Astrocyte (in vitro differentiated cells and primary cell): ENCODE measurements around the gene LYPD6B. TPM values are rescaled to one million over a fixed set of nuclear protein-coding genes. Genes with fewer than 3 reads are reported as not detected.

Experiments
- DNase-seq: peaks from one replicate; pipeline ENCODE4 v3.0.0-alpha.2; 2010; ENCODE audit warnings: low read depth
- FAIRE-seq: peaks from 2 replicates; lab custom pipeline; 2011; peaks lifted over from hg19 to GRCh38; lab: Jason Lieb, UNC
- H2AFZ ChIP-seq: 2 replicates; pipeline ENCODE4 v1.6.0; 2012; ENCODE audit warnings: low read depth, low read length, inconsistent platforms
- H3K27ac ChIP-seq: 2 replicates; pipeline ENCODE4 v1.5.1; 2011; ENCODE audit warnings: low read depth, low read length, inconsistent platforms
- H3K27me3 ChIP-seq: 2 replicates; pipeline ENCODE4 v1.6.0; 2011; ENCODE audit warnings: low read length, inconsistent platforms; ENCODE audit not compliant: insufficient read depth
- H3K36me3 ChIP-seq: 2 replicates; pipeline ENCODE4 v1.5.1; 2011; ENCODE audit warnings: low read length, inconsistent platforms; ENCODE audit not compliant: insufficient read depth
- H3K4me1 ChIP-seq: 2 replicates; pipeline ENCODE4 v1.5.1; 2011; ENCODE audit warnings: low read length, inconsistent platforms; ENCODE audit not compliant: insufficient read depth
- H3K4me2 ChIP-seq: 2 replicates; pipeline ENCODE4 v1.6.0; 2012; ENCODE audit warnings: low read length, inconsistent platforms
- H3K4me3 ChIP-seq: 2 replicates; pipeline ENCODE4 v1.5.1; 2011; ENCODE audit warnings: low read depth, mild to moderate bottlenecking, low read length, inconsistent platforms; ENCODE audit not compliant: insufficient read depth
- H3K79me2 ChIP-seq: 2 replicates; pipeline ENCODE4 v1.6.0; 2012; ENCODE audit warnings: mild to moderate bottlenecking, low read length, inconsistent platforms; ENCODE audit not compliant: insufficient read depth
- H3K9ac ChIP-seq: 2 replicates; pipeline ENCODE4 v1.6.0; 2012; ENCODE audit warnings: mild to moderate bottlenecking, low read length, inconsistent platforms
- H3K9me3 ChIP-seq: 2 replicates; pipeline ENCODE4 v1.5.1; 2012; ENCODE audit warnings: low read depth, mild to moderate bottlenecking, low read length, inconsistent platforms; ENCODE audit not compliant: insufficient read depth
- H4K20me1 ChIP-seq: 2 replicates; pipeline ENCODE4 v1.6.0; 2012; ENCODE audit warnings: low read length, inconsistent platforms; ENCODE audit not compliant: insufficient read depth
- H3K27ac Mint-ChIP-seq: one replicate; pipeline ENCODE4 v1.8.0; 2021; ENCODE audit warnings: mild to moderate bottlenecking, mixed read lengths; ENCODE audit not compliant: unreplicated experiment
- H3K27me3 Mint-ChIP-seq: one replicate; pipeline ENCODE4 v1.8.0; 2021; ENCODE audit warnings: low read depth, mixed read lengths; ENCODE audit not compliant: unreplicated experiment
- H3K36me3 Mint-ChIP-seq: one replicate; pipeline ENCODE4 v1.8.0; 2021; ENCODE audit warnings: low read depth, mixed read lengths; ENCODE audit not compliant: unreplicated experiment
- H3K4me1 Mint-ChIP-seq: one replicate; pipeline ENCODE4 v1.8.0; 2021; ENCODE audit warnings: low read depth, mixed read lengths; ENCODE audit not compliant: unreplicated experiment
- H3K4me3 Mint-ChIP-seq: one replicate; pipeline ENCODE4 v1.8.0; 2021; ENCODE audit warnings: mild to moderate bottlenecking, moderate library complexity, mixed read lengths; ENCODE audit not compliant: unreplicated experiment
- H3K9me3 Mint-ChIP-seq: one replicate; pipeline ENCODE4 v1.8.0; 2021; ENCODE audit warnings: mild to moderate bottlenecking, mixed read lengths; ENCODE audit not compliant: unreplicated experiment
- CTCF ChIP-seq: IDR thresholded peaks from 2 replicates; pipeline ENCODE4 v1.5.1; 2011; ENCODE audit warnings: low read depth, mild to moderate bottlenecking, inconsistent platforms, low read length, moderate library complexity; ENCODE audit not compliant: insufficient read depth
- EZH2 ChIP-seq: IDR thresholded peaks from 2 replicates; pipeline ENCODE4 v1.6.1; 2012; ENCODE audit warnings: mild to moderate bottlenecking, low read length, inconsistent platforms; ENCODE audit not compliant: insufficient read depth
- total RNA-seq: library from RNA; stranded (reverse); gene quantifications from 2 replicates; pipeline ENCODE4 v1.2.1, GENCODE V29; 2021

LYPD6B gene
- total RNA-seq, 1 donor from 2014 or later: 1.2 TPM

- no peak overlapping the region for H3K4me3 ChIP-seq
- H3K9ac ChIP-seq: no peak overlapping the region
- peaks cover 2% of the 10 kb centered on the region for H3K27me3 ChIP-seq
- Mint-ChIP-seq H3K4me3 (no peak overlapping the region), H3K36me3 (no peaks in the 10 kb centered on the region), H3K27ac (no peak overlapping the region), H3K9me3 (no peaks in the 10 kb centered on the region), H3K4me1 (peaks cover 6% of the 10 kb centered on the region), H3K27me3 (peaks cover 6% of the 10 kb centered on the region)
- TF ChIP-seq CTCF (no peak), EZH2 (no peak)
- DNase-seq (no peak), FAIRE-seq (no peak)
- no peaks in the 10 kb centered on the region for H3K36me3 ChIP-seq
- no peaks in the 10 kb centered on the region for H3K4me1 ChIP-seq
- H2AFZ ChIP-seq: no peak overlapping the region
- no peak overlapping the region for H3K27ac ChIP-seq
- H4K20me1 ChIP-seq: no peaks in the 10 kb centered on the region
- H3K4me2 ChIP-seq: no peak overlapping the region
- no peaks in the 10 kb centered on the region for H3K79me2 ChIP-seq
- no peaks in the 10 kb centered on the region for H3K9me3 ChIP-seq
These were observed 9.6 kb upstream of the LYPD6B start for GRCh38 chr2:149028891-149029290.

GRCh38 chr2:149029307-149029965, 9.1 kb upstream of the LYPD6B start:
- Mint-ChIP-seq H3K36me3 (no peaks in the 10 kb centered on the region), H3K9me3 (no peaks in the 10 kb centered on the region), H3K4me3 (no peak overlapping the region), H3K27me3 (peaks cover 8% of the 10 kb centered on the region), H3K4me1 (peaks cover 6% of the 10 kb centered on the region), H3K27ac (no peak overlapping the region)
- no peaks in the 10 kb centered on the region for H3K9me3 ChIP-seq
- no peak overlapping the region for H3K9ac ChIP-seq
- FAIRE-seq (no peak), DNase-seq (no peak)
- H2AFZ ChIP-seq: no peak overlapping the region
- H3K79me2 ChIP-seq: no peaks in the 10 kb centered on the region
- no peaks in the 10 kb centered on the region for H3K4me1 ChIP-seq
- TF ChIP-seq CTCF: no peak
- no peak for TF ChIP-seq EZH2
- H3K4me2 ChIP-seq: no peak overlapping the region
- H3K27me3 ChIP-seq: no peaks in the 10 kb centered on the region
- no peaks in the 10 kb centered on the region for H4K20me1 ChIP-seq
- no peak overlapping the region for H3K4me3 ChIP-seq
- no peak overlapping the region for H3K27ac ChIP-seq
- H3K36me3 ChIP-seq: no peaks in the 10 kb centered on the region

- Mint-ChIP-seq H3K36me3 (no peaks in the 10 kb centered on the region), H3K27ac (no peak overlapping the region), H3K27me3 (peaks cover 12% of the 10 kb centered on the region), H3K4me1 (peaks cover 6% of the 10 kb centered on the region), H3K4me3 (no peak overlapping the region), H3K9me3 (no peaks in the 10 kb centered on the region)
- H3K79me2 ChIP-seq: no peaks in the 10 kb centered on the region
- H3K4me3 ChIP-seq: no peak overlapping the region
- no peaks in the 10 kb centered on the region for H3K36me3 ChIP-seq
- TF ChIP-seq CTCF: no peak
- no peaks in the 10 kb centered on the region for H3K27me3 ChIP-seq
- DNase-seq (no peak), FAIRE-seq (no peak)
- no peak overlapping the region for H3K9ac ChIP-seq
- H3K4me2 ChIP-seq: no peak overlapping the region
- no peaks in the 10 kb centered on the region for H3K4me1 ChIP-seq
- H3K27ac ChIP-seq: no peak overlapping the region
- H2AFZ ChIP-seq: no peak overlapping the region
- H3K9me3 ChIP-seq: no peaks in the 10 kb centered on the region
- H4K20me1 ChIP-seq: no peaks in the 10 kb centered on the region
These were observed 7.1 kb upstream of the LYPD6B start for GRCh38 chr2:149031396-149031795.
